ENCODE results near the gene SLC25A1. TPM values are rescaled to one million over a fixed set of nuclear protein-coding genes. Genes with fewer than 3 reads are reported as not detected.

The SLC25A1 gene
- total RNA-seq, 1 donor from 2014 or later = 99.8 TPM

DNA sequence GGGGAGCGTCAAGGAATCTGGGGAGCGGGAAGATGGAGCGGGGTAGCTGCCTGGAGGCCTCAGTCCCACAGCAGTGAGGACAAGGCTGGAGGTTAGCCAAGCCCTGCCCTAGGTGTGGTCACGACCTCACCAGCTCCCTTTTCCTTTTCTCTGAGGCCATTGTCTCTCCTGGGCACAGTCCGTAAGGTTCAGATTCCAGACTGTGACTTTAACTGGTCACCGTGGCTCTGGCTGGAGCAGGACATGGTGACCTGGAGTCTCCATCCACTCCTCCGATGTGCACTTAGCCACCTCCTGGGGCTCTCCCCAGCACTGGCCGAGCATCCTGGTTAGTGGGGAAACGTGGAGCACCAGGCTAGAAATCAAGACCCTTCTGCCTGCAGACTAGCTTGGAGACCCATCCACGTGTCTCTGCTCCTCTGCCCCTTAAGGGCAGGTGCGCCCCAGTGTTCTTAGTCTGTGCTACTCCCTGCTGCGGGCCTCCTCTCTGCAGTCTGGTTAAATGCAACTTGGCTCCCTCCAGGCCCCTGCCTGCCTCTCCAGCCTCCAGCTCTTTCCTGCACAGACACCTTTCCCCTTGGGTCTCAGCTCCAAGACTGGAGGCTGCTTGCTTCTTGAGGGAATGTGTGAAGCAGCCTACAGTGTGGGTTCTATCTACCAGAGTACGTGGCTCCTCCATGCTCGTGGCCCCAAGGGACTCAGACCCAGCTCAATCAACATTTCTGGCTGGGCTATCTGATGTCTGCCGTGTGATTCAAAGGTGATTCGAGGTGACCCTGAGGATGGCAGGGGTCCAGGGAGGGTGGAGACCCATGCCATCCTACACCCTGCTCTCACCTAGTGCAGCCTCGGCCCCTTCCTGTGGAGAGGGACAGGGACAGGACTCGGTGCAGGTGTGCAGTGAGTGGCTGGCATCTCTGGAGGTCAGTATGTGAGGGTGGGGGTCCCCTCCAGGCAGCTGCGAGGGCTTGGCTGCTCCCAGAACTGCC lies 5.2 kb downstream of the SLC25A1 start:
- peak overlapping the region; percentile 92 for H3K4me3 Mint-ChIP-seq (ENCODE audit: low read depth)
- TF ChIP-seq, protein P1, sequence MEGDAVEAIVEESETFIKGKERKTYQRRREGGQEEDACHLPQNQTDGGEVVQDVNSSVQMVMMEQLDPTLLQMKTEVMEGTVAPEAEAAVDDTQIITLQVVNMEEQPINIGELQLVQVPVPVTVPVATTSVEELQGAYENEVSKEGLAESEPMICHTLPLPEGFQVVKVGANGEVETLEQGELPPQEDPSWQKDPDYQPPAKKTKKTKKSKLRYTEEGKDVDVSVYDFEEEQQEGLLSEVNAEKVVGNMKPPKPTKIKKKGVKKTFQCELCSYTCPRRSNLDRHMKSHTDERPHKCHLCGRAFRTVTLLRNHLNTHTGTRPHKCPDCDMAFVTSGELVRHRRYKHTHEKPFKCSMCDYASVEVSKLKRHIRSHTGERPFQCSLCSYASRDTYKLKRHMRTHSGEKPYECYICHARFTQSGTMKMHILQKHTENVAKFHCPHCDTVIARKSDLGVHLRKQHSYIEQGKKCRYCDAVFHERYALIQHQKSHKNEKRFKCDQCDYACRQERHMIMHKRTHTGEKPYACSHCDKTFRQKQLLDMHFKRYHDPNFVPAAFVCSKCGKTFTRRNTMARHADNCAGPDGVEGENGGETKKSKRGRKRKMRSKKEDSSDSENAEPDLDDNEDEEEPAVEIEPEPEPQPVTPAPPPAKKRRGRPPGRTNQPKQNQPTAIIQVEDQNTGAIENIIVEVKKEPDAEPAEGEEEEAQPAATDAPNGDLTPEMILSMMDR (IDR thresholded peaks at IDR 0.05; ENCODE audit: unreplicated experiment) = no peak
- no peaks in the 10 kb centered on the region for H3K9me3 Mint-ChIP-seq (ENCODE audit: low read depth)
- no peak for DNase-seq (ENCODE audit: low spot score, unreplicated experiment)
- H3K27me3 Mint-ChIP-seq = peaks cover 24% of the 10 kb centered on the region
- peaks cover 34% of the 10 kb centered on the region for H3K4me1 Mint-ChIP-seq (ENCODE audit: low read depth)
- peak overlapping the region; percentile 45 for H3K27ac Mint-ChIP-seq
- H3K36me3 Mint-ChIP-seq (ENCODE audit: insufficient read depth) = peaks cover 2% of the 10 kb centered on the region

DNA sequence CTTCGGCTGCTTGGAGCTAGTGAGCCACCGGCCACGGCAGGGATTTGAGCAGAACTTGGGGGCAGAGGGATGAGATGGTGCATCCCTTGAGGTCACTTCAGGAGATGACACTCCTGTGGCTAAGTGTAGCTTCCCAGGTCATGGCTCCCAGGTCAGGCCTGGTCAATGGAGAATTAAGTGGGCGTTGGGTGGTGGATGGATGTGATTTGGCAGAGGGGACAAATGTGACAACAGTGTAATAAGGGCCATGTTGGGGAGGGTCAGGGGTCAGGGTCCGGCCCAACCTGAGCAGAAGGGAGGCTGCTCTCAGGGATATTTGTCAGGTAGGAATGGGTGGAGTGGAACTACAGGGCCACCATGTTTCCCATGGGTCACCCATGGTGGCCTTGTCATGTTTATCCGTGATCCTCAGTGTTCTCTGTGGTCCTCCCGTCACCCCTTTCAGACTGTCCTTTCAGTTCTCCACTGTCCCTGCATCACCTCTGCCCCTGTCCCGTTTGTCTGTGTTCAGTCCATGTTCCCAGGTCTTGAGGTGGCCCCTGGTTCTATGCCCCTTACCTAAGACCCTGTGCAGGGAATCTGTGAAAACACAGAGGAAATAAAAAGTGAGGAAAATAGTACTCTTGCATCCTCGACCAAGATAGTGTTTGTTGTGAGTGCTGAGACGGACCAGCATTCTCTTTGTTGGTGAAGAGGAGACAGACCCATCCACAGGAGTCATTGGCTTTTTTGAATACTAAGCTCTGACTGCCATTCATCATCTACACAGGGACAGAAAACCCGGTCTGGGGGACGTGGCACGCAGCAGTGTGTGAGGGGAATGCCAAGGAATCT lies 6.1 kb downstream of the SLC25A1 start:
- TF ChIP-seq, protein P1 (IDR thresholded peaks at IDR 0.05; ENCODE audit: unreplicated experiment) = no peak
- DNase-seq (ENCODE audit: low spot score, unreplicated experiment) = no peak
- peaks cover 36% of the 10 kb centered on the region for H3K4me1 Mint-ChIP-seq (ENCODE audit: low read depth)
- peaks cover 2% of the 10 kb centered on the region for H3K36me3 Mint-ChIP-seq (ENCODE audit: insufficient read depth)
- peak overlapping the region; percentile 92 for H3K4me3 Mint-ChIP-seq (ENCODE audit: low read depth)
- peak overlapping the region; percentile 96 for H3K27ac Mint-ChIP-seq
- H3K27me3 Mint-ChIP-seq = peaks cover 33% of the 10 kb centered on the region
- H3K9me3 Mint-ChIP-seq (ENCODE audit: low read depth) = no peaks in the 10 kb centered on the region

DNA sequence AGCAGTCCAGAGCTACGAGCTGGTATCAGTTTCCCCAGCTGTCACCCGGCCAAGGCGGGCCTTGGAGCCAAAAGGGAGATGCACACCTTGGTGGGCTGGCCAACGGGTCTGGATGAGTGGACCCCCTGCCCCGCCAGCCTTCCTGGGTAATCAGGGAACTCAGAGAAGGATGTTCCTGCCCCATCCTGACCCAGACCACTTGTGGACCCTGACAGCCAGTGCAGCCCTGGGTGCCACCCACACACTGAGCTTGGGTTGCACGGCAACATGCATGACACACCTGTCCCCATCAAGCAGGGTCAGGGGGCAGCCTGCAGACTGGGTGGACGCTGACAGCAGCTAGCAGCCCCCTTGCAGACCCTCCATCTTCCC lies 8.6 kb downstream of the SLC25A1 start:
- DNase-seq (ENCODE audit: low spot score, unreplicated experiment) = no peak
- peak overlapping the region; percentile 92 for H3K4me3 Mint-ChIP-seq (ENCODE audit: low read depth)
- no peaks in the 10 kb centered on the region for H3K9me3 Mint-ChIP-seq (ENCODE audit: low read depth)
- TF ChIP-seq, protein P1 (IDR thresholded peaks at IDR 0.05; ENCODE audit: unreplicated experiment) = no peak
- H3K27me3 Mint-ChIP-seq = peaks cover 44% of the 10 kb centered on the region
- H3K36me3 Mint-ChIP-seq (ENCODE audit: insufficient read depth) = no peaks in the 10 kb centered on the region
- no peak overlapping the region for H3K27ac Mint-ChIP-seq
- peaks cover 30% of the 10 kb centered on the region for H3K4me1 Mint-ChIP-seq (ENCODE audit: low read depth)

DNA sequence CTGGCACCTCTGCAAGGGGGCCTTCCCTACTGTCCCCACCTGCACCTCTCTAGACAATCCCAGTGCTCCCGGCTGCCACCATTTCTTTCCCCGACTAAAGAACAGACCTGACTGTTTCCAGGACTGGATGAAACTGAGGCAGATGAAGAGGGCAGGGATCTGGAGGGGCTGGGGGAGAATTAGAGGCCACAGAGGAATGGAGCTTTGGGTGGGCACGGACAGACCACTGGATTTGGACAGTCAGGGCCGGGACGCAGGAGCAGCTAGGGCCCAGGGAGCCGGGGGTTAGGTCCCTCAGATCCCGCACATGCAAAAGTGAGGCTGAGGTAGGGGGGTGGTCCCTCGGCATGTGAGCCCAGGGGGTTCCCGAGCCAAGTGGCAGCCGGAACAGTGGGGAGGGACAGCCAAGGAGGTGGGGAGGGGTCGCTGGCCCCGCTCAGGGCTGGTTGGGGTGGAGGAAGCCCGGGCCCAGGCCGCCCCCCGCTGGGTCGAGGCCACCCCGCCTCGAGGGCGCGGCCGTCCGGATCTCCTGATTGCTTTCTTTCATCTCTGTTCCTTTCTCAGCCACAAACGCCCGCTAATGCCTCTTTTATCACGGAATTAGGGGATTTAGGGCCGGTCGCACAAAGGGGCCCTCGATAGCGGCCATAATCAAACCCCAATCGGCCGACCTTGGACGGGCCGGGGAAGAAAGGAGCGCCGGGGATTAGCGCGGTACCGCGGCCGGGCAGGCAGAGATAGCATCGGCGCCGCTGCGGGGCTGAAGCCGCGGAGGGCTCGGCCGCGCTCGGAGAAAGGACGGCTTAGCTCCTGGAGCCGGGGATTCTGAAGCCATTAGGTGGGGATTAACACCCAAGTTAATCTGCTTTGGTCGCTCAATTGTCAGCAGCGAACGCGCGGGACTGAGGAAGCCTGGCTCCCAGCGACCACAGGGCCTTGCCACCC lies 9.3 kb downstream of the SLC25A1 start:
- H3K36me3 Mint-ChIP-seq (ENCODE audit: insufficient read depth) = no peaks in the 10 kb centered on the region
- H3K27ac Mint-ChIP-seq = no peak overlapping the region
- H3K4me3 Mint-ChIP-seq (ENCODE audit: low read depth) = peak overlapping the region; percentile 50
- no peak for DNase-seq (ENCODE audit: low spot score, unreplicated experiment)
- peaks cover 30% of the 10 kb centered on the region for H3K4me1 Mint-ChIP-seq (ENCODE audit: low read depth)
- TF ChIP-seq, protein P1 (IDR thresholded peaks at IDR 0.05; ENCODE audit: unreplicated experiment) = no peak
- no peaks in the 10 kb centered on the region for H3K9me3 Mint-ChIP-seq (ENCODE audit: low read depth)
- peaks cover 48% of the 10 kb centered on the region for H3K27me3 Mint-ChIP-seq
